SK-N-SH treated with all-trans-retinoic acid at 6 μM for 48 hours (cell line): ENCODE results near the gene SP7.
A peak's percentile ranks its signal among the peaks of the same experiment; 100 is the strongest.

Experiments
- CSDC2 ChIP-seq: fragments of 250-450 bp; sonication (Bioruptor Pico); IDR thresholded peaks from 2 replicates; pipeline ENCODE4 v1.5.0; 2020; ENCODE audit warnings: mild to moderate bottlenecking, moderate library complexity
- GLIS3 ChIP-seq: fragments of 250-450 bp; sonication (Bioruptor Pico); IDR thresholded peaks from 2 replicates; pipeline ENCODE4 v1.5.0; 2020; ENCODE audit warnings: mild to moderate bottlenecking, moderate library complexity
- SNAI2 ChIP-seq: fragments of 250-450 bp; sonication (Bioruptor Pico); IDR thresholded peaks from 2 replicates; pipeline ENCODE4 v1.5.0; 2020; ENCODE audit warnings: mild to moderate bottlenecking, moderate library complexity
- TCF4 ChIP-seq: fragments of 250-450 bp; sonication (Bioruptor Pico); IDR thresholded peaks from 2 replicates; pipeline ENCODE4 v1.8.0; 2021; ENCODE audit warnings: mild to moderate bottlenecking, moderate library complexity, borderline replicate concordance
- ZC3H10 ChIP-seq: fragments of 250-450 bp; sonication (Bioruptor Pico); IDR thresholded peaks from 2 replicates; pipeline ENCODE4 v1.5.1; 2021; ENCODE audit warnings: mild to moderate bottlenecking, moderate library complexity
- ZFP3 ChIP-seq: fragments of 250-450 bp; sonication (Bioruptor Pico); IDR thresholded peaks from 2 replicates; pipeline ENCODE4 v1.5.0; 2020; ENCODE audit warnings: mild to moderate bottlenecking, moderate library complexity
- ZFP30 ChIP-seq: fragments of 450-650 bp; formaldehyde crosslinking; IDR thresholded peaks from 2 replicates; pipeline ENCODE4 v1.5.0; 2022; ENCODE audit warnings: mild to moderate bottlenecking, moderate library complexity
- ZNF8 ChIP-seq: fragments of 450-650 bp; formaldehyde crosslinking; IDR thresholded peaks from 2 replicates; pipeline ENCODE4 v1.5.0; 2020; ENCODE audit warnings: mild to moderate bottlenecking, moderate library complexity
- TF ChIP-seq, protein P1 (sequence below): fragments of 250-450 bp; sonication (Bioruptor Pico); IDR thresholded peaks from 2 replicates; pipeline ENCODE4 v1.5.1; 2021; ENCODE audit warnings: mild to moderate bottlenecking, moderate library complexity
- TF ChIP-seq, protein P2 (sequence below): fragments of 250-450 bp; sonication (Bioruptor Pico); IDR thresholded peaks from 2 replicates; pipeline ENCODE4 v1.8.0; 2021; ENCODE audit warnings: low read depth, mild to moderate bottlenecking, moderate library complexity, borderline replicate concordance
- TF ChIP-seq, protein P3 (sequence below): fragments of 250-450 bp; sonication (Bioruptor Pico); IDR thresholded peaks from 2 replicates; pipeline ENCODE4 v1.8.0; 2020; ENCODE audit warnings: mild to moderate bottlenecking, moderate library complexity, borderline replicate concordance
- TF ChIP-seq, protein P4 (sequence below): fragments of 250-450 bp; sonication (Bioruptor Pico); IDR thresholded peaks from 2 replicates; pipeline ENCODE4 v1.5.1; 2020; ENCODE audit warnings: low read depth, mild to moderate bottlenecking, moderate library complexity

DNA sequence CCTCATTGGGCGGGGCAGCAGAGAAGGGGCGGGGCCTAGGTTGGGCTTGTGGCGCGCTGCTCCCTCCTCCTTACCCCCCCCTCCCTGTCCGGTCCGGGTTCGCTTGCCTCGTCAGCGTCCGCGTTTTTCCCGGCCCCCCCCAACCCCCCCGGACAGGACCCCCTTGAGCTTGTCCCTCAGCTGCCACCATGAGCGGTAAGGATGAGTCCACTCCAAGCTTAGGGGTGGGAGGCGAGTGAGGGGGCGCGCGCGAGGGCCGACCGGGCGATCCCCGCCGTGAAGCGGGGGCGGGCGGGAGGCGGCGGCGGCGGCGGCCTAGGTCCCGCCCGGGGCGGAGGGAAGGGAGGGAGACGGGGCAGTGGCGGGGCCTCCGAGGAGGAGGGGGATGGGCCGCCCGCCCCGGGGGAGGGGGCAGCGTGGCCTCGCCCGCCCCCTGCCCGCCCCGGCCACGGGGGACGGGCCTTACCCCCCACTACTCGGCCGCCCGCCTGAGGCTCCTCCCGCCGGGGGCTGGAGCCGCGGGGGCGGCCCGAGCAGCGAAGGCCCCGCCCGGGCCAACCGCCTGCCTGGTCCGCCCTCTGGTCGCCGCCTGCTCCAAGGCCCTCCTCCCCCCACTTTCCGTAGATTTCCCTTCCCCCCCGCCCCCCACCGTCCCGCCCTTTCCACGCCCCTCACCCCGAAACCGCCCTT lies 44.1 kb upstream of the SP7 start, which contains the start of gene SP1:
- TF ChIP-seq, protein P1, sequence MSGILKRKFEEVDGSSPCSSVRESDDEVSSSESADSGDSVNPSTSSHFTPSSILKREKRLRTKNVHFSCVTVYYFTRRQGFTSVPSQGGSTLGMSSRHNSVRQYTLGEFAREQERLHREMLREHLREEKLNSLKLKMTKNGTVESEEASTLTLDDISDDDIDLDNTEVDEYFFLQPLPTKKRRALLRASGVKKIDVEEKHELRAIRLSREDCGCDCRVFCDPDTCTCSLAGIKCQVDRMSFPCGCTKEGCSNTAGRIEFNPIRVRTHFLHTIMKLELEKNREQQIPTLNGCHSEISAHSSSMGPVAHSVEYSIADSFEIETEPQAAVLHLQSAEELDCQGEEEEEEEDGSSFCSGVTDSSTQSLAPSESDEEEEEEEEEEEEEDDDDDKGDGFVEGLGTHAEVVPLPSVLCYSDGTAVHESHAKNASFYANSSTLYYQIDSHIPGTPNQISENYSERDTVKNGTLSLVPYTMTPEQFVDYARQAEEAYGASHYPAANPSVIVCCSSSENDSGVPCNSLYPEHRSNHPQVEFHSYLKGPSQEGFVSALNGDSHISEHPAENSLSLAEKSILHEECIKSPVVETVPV: no peak
- no peak for TF ChIP-seq ZFP3
- TF ChIP-seq CSDC2 (CRISPR knock-in tag): no peak
- TF ChIP-seq, protein P2, sequence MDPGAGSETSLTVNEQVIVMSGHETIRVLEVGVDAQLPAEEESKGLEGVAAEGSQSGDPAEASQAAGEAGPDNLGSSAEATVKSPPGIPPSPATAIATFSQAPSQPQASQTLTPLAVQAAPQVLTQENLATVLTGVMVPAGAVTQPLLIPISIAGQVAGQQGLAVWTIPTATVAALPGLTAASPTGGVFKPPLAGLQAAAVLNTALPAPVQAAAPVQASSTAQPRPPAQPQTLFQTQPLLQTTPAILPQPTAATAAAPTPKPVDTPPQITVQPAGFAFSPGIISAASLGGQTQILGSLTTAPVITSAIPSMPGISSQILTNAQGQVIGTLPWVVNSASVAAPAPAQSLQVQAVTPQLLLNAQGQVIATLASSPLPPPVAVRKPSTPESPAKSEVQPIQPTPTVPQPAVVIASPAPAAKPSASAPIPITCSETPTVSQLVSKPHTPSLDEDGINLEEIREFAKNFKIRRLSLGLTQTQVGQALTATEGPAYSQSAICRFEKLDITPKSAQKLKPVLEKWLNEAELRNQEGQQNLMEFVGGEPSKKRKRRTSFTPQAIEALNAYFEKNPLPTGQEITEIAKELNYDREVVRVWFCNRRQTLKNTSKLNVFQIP (CRISPR knock-in tag): no peak
- TF ChIP-seq TCF4: no peak
- no peak for TF ChIP-seq SNAI2 (CRISPR knock-in tag)
- no peak for TF ChIP-seq ZC3H10
- no peak for TF ChIP-seq ZNF8
- no peak for TF ChIP-seq GLIS3 (CRISPR knock-in tag)
- no peak for TF ChIP-seq ZFP30
- TF ChIP-seq, protein P3, sequence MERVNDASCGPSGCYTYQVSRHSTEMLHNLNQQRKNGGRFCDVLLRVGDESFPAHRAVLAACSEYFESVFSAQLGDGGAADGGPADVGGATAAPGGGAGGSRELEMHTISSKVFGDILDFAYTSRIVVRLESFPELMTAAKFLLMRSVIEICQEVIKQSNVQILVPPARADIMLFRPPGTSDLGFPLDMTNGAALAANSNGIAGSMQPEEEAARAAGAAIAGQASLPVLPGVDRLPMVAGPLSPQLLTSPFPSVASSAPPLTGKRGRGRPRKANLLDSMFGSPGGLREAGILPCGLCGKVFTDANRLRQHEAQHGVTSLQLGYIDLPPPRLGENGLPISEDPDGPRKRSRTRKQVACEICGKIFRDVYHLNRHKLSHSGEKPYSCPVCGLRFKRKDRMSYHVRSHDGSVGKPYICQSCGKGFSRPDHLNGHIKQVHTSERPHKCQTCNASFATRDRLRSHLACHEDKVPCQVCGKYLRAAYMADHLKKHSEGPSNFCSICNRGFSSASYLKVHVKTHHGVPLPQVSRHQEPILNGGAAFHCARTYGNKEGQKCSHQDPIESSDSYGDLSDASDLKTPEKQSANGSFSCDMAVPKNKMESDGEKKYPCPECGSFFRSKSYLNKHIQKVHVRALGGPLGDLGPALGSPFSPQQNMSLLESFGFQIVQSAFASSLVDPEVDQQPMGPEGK (CRISPR knock-in tag): peak; percentile 76; the same call in 1 of the 2 replicates
- TF ChIP-seq, protein P4, sequence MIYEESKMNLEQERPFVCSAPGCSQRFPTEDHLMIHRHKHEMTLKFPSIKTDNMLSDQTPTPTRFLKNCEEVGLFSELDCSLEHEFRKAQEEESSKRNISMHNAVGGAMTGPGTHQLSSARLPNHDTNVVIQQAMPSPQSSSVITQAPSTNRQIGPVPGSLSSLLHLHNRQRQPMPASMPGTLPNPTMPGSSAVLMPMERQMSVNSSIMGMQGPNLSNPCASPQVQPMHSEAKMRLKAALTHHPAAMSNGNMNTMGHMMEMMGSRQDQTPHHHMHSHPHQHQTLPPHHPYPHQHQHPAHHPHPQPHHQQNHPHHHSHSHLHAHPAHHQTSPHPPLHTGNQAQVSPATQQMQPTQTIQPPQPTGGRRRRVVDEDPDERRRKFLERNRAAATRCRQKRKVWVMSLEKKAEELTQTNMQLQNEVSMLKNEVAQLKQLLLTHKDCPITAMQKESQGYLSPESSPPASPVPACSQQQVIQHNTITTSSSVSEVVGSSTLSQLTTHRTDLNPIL (CRISPR knock-in tag): no peak
